NCI-H345 treated with DMSO at 0.1 percent for 48 hours (cell line): ENCODE measurements around the gene LACTBL1.
"Not testable (repeated sequence)": the region's sequence is repeated elsewhere in the genome, so short reads cannot be mapped to it uniquely, and the experiment has no call there.

Source experiments
- DNase-seq: peaks from one replicate; lab custom pipeline; 2025; ENCODE audit not compliant: unreplicated experiment; lab: John Stamatoyannopoulos, UW

LACTBL1 gene

DNA sequence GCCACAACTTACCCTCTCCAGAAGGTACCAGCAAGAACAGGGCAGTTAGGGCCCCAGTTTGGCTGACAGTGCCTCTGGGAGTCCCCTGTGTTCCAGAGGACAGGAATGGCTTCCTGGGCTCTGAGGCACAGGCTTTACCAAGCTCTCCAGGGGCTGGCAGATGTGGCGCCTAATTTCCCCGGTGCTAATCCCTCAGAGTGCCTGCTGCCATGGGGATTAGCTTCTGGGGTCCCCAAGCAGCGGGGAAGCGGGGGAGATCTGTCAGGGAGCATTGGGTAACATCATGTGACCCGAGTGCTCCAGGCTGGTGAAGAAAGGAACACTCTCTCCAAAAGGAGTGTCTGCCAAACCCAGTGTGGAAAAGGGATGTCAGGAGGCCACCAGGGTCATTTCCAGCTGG lies at the start of gene LACTBL1:
TSS of gene LACTBL1 (minus strand) at position 107 of the 400 bp plus-strand sequence. CDS start 550 bp downstream, outside the sequence.
- no peak for DNase-seq

GRCh38 chr1:23021834-23022233 lies 49.2 kb upstream of the LACTBL1 start:
- DNase-seq = no peak

- DNase-seq = no peak
Observed at GRCh38 chr1:23020706-23021405, 48.2 kb upstream of the LACTBL1 start.

DNA sequence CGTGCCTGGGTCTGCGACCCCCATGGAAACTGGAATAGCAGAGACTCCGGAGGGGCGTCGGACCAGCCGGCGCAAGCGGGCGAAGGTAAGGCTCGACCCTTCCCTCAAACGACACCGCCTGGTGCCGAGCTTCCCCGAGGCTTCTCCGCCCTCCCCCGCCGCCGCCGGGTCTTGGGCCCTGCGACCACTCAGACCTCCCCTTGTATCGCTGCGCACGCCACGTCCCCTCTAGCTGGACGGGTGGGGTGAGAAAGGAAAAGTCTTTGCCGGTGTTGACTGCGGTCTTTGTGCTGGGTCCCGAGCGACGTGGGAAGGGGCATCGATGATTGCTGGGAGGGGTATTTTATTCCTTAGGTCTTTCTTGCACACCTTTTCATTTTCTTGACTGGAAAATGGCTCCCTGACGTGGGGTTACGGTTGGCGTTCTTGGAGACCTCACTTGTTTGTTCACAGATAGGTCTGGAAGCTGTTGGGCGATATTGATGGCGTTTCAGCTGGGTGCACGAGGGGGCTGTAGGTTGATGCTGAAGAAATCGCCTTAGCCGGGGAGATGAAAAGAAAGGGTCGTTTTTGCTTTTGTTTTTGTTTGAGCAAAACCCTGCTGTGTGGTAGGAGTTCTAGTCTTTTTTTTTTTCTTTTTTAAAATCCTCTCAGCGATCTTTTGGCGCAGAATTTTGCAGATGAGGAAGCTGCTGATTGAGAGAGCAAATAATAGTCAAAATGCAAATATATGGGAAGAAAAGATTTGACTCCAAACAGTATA lies 47.4 kb upstream of the LACTBL1 start:
- peak; percentile 13 for DNase-seq

- peak; percentile 83 for DNase-seq
Observed at GRCh38 chr1:23019094-23019862, 46.6 kb upstream of the LACTBL1 start, which contains the start of gene KDM1A. Gene KDM1A (plus strand): TSS chr1:23019468. CDS start chr1:23019597, 129 bp downstream.

- no peak for DNase-seq
Observed at GRCh38 chr1:23018661-23019093, 46.0 kb upstream of the LACTBL1 start.

DNA sequence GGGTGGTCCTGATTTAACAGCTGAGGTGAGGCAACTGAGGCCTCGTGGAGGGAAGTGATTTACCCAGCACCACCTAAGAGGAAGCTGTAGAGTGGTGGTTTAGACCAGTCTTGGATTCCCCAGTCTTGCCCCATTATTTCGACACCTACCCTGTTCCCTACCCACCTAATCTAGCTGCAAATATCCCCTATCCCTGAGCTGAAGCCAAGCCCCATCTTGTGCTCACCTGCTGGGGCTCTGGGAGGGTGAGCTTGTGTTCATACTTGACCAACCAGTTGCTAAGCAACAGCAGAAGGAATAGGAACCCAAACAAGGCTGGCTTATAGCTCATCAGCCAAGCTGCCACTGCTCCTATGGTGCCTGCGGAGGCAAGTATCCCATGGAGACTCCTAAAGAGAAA lies 41.0 kb upstream of the LACTBL1 start:
- peak; percentile 89 for DNase-seq

GRCh38 chr1:23010025-23010424 lies 37.4 kb upstream of the LACTBL1 start:
- DNase-seq = not testable (repeated sequence)

- no peak for DNase-seq
Observed at GRCh38 chr1:23008901-23009300, 36.2 kb upstream of the LACTBL1 start.

- DNase-seq = no peak
Observed at GRCh38 chr1:23007106-23007505, 34.4 kb upstream of the LACTBL1 start.

DNA sequence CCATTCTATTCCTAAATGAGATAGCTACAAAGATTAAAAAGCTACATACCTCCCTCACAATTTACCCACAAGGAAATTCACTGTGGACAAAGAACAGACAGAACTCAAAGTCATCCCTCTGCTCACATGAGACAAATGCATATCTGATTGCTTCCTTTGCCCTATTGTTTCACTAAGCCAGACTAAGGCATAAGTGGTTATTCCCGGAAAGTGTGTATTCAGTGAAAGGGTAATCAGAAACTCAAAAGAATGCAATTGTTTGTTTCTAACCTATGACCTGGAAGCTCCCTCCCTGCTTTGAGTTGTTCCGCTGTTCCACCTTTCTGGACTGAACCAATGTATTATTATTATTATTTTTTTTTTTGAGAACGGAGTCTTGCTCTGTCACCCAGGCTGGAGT lies 32.1 kb upstream of the LACTBL1 start:
- DNase-seq = not testable (repeated sequence)

GRCh38 chr1:23004112-23004511 lies 31.4 kb upstream of the LACTBL1 start:
- DNase-seq = no peak

GRCh38 chr1:23002218-23002617 lies 29.6 kb upstream of the LACTBL1 start:
- not testable (repeated sequence) for DNase-seq

GRCh38 chr1:23000133-23000532 lies 27.5 kb upstream of the LACTBL1 start:
- not testable (repeated sequence) for DNase-seq

GRCh38 chr1:22997528-22997927 lies 24.9 kb upstream of the LACTBL1 start:
- DNase-seq = not testable (repeated sequence)

GRCh38 chr1:22995774-22996173 lies 23.1 kb upstream of the LACTBL1 start:
- no peak for DNase-seq

GRCh38 chr1:22993220-22993795 lies 20.6 kb upstream of the LACTBL1 start:
- not testable (repeated sequence) for DNase-seq

- DNase-seq = not testable (repeated sequence)
Observed at GRCh38 chr1:22992384-22992783, 19.7 kb upstream of the LACTBL1 start.

DNA sequence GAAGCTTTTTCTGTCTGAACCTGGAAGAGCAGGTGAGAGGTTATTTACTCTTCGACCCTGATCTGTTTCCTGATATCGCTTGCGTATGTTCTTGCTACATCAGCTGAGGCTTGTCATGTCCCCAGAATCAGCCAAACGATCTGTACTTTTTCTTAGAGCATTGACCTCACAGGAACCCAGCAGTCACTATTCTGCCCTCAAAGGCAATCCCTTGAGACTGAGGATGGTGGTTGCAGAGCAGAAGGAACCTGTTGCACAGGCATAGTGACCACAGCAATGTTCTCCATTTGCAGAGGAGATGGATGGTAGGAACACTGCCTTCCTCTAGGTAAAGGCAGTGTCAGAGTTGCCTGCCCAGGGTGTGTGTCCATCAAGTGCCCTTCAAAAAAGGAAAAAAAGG lies 11.3 kb upstream of the LACTBL1 start:
- DNase-seq = no peak

DNA sequence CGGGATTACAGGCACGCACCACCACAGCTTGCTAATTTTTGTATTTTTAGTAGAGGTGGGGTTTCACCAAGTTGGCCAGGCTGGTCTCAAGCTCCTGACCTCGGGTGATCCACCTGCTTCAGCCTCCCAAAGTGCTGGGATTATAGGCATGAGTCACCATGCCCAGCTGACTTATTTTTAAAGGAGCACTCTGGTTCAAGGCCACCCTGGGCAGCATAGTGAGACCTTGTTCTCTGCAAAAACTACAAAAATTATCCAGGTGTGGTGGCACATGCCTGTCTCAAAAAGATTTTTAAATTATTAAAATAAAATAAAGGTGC lies 7.8 kb upstream of the LACTBL1 start:
- not testable (repeated sequence) for DNase-seq

- no peak for DNase-seq
Observed at GRCh38 chr1:22978299-22978698, 5.6 kb upstream of the LACTBL1 start.
